ENCODE measurements around the gene TYMP. TPM values are rescaled to one million over a fixed set of nuclear protein-coding genes. Genes with fewer than 3 reads are reported as not detected.

The TYMP gene
- total RNA-seq, 4 donors from 2014 or later: 18.5 to 55.1 (median 39.3) TPM

GRCh38 chr22:50556703-50557102 is 26.9 kb upstream of the TYMP start:
- WGBS, 2 donors (ENCODE audit: low coverage in 1 of 2): 80 to 87% methylated on average over 5 of the region's 5 CpGs
- no peak for ATAC-seq
- no peak overlapping the region for H3K27ac ChIP-seq
- no peaks in the 10 kb centered on the region for H3K36me3 ChIP-seq
- H3K4me3 ChIP-seq: no peak overlapping the region
- H3K4me1 ChIP-seq: no peaks in the 10 kb centered on the region
- no peak for TF ChIP-seq POLR2AphosphoS5 (IDR thresholded peaks at IDR 0.05)
- no peak for TF ChIP-seq EP300 (IDR thresholded peaks at IDR 0.05)
- no peak for TF ChIP-seq POLR2A (IDR thresholded peaks at IDR 0.05)
- TF ChIP-seq CTCF (IDR thresholded peaks at IDR 0.05): no peak
- no peaks in the 10 kb centered on the region for H3K9me3 ChIP-seq
- peaks cover 13% of the 10 kb centered on the region for H3K27me3 ChIP-seq

- H3K27ac ChIP-seq: no peak overlapping the region
- no peaks in the 10 kb centered on the region for H3K9me3 ChIP-seq
- TF ChIP-seq POLR2A (IDR thresholded peaks at IDR 0.05) (no peak), POLR2AphosphoS5 (IDR thresholded peaks at IDR 0.05) (no peak), CTCF (IDR thresholded peaks at IDR 0.05) (no peak), EP300 (IDR thresholded peaks at IDR 0.05) (no peak)
- ATAC-seq: no peak
- H3K4me3 ChIP-seq: no peak overlapping the region
- H3K27me3 ChIP-seq: peaks cover 47% of the 10 kb centered on the region
- WGBS, 2 donors (ENCODE audit: low coverage in 1 of 2): 74 to 87% methylated on average over 4 to 6 of the region's 8 CpGs
- peaks cover 0 to 9% (median 6%) of the 10 kb centered on the region in 3 donors for H3K4me1 ChIP-seq
- H3K36me3 ChIP-seq: no peaks in the 10 kb centered on the region
These were observed 23.5 kb upstream of the TYMP start for GRCh38 chr22:50553310-50553709.

- 83 to 86% methylated on average over 1 of the region's 11 CpGs for WGBS, 2 donors (ENCODE audit: low coverage in 1 of 2)
- Histone ChIP-seq H3K27ac (no peak overlapping the region), H3K27me3 (peaks cover 68% of the 10 kb centered on the region), H3K9me3 (no peaks in the 10 kb centered on the region), H3K4me3 (no peak overlapping the region), H3K36me3 (no peaks in the 10 kb centered on the region), H3K4me1 (peaks cover 0 to 23% (median 8%) of the 10 kb centered on the region in 3 donors)
- no peak for TF ChIP-seq EP300 (IDR thresholded peaks at IDR 0.05)
- no peak for TF ChIP-seq POLR2AphosphoS5 (IDR thresholded peaks at IDR 0.05)
- no peak for TF ChIP-seq CTCF (IDR thresholded peaks at IDR 0.05)
- TF ChIP-seq POLR2A (IDR thresholded peaks at IDR 0.05): no peak
- ATAC-seq: no peak
These were observed 21.4 kb upstream of the TYMP start for GRCh38 chr22:50551160-50551752.

DNA sequence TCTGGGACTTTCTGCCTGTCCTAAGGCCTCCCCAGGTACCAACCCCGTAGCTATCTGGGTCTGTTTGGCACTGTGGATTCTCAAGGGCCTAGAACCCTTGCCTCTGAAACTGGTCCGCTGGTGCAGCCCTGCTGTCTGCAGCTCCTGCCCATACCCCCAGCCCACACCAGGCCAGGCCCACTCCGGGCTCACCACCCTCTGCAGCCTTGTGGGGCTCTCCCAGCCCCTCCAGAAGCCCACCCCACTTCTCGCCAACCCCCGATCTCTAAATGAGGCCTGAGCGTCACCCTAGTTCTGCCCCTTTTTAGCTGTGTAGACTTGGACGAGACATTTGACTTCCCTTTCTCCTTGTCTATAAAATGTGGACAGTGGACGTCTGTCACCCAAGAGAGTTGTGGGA is 20.6 kb upstream of the TYMP start:
- Histone ChIP-seq H3K27ac (no peak overlapping the region), H3K4me3 (no peak overlapping the region), H3K9me3 (no peaks in the 10 kb centered on the region), H3K4me1 (peaks cover 0 to 23% (median 8%) of the 10 kb centered on the region in 3 donors), H3K36me3 (no peaks in the 10 kb centered on the region), H3K27me3 (peaks cover 76% of the 10 kb centered on the region)
- ATAC-seq: no peak
- TF ChIP-seq POLR2AphosphoS5 (IDR thresholded peaks at IDR 0.05) (no peak), EP300 (IDR thresholded peaks at IDR 0.05) (no peak), POLR2A (IDR thresholded peaks at IDR 0.05) (no peak), CTCF (IDR thresholded peaks at IDR 0.05) (no peak)
- 42 to 88% methylated on average over 2 to 6 of the region's 8 CpGs for WGBS, 2 donors (ENCODE audit: low coverage in 1 of 2)
